Hematopoietic multipotent progenitor cell treated with erythropoietin and hydrocortisone succinate and interleukin-3 and kit ligand, for 17 days (in vitro differentiated cells): Measurements from ENCODE around the gene CPNE5.

ENCODE experiments used
- DNase-seq: peaks from one replicate; pipeline ENCODE4 v3.0.0-alpha.2; 2015; ENCODE audit warnings: low spot score

CPNE5 gene

DNA sequence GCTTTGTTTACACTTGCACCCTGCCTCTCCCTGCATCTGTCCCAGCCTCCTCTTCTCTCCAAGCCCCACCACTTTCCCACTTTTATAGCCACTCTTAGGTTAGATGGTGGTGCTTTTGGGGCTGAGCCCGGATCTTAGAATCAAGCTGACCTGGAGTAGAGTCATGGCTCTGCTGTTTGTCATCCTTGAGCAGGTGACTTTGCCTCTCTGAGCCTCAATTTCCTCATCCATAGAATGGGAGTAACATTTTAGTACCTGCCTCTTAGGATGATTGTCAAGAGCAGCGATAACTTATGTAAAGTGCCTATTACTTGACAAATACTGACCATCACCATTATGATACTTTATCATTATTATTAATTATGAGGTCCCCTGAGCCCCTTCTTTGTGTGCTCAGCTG is 48.2 kb downstream of the CPNE5 start:
- no peak for DNase-seq

DNA sequence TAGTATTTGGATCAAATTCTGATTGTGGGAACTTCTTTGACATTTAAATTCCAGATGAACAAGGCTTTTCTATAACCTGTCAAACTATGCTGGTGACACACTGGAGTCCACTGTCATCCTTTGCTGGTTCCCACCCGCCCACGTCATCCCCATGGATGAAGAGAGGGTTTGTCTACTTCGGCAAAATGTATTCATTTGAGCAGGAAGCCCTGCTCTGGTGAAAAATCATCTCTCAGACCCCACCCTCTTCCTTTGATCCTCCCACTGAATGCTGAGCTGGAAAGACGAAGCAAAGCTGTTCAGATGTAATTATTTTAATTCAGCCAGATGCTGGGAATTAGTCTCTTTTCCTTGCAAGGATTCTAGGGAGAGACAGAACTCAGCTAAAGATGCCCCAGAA is 50.5 kb downstream of the CPNE5 start:
- no peak for DNase-seq

DNA sequence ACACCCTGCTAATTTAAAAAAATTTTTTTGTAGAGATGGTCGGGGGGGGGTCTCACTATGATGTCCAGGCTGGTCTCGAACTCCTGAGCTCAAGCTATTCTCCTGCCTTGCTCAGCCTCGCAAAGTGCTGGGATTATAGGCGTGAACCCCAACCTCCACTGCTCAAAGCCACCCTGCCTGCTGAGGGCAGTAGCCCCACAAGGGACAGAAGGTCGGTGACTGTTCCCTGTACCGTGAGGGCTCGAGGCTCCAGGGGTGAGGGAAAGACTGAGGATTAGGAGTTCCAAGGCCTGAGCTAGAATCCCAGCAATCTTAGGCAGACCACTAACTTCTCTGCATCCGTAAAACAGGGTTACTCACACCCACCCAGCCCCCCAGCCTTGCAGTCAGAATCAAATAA is 51.1 kb downstream of the CPNE5 start:
- no peak for DNase-seq

DNA sequence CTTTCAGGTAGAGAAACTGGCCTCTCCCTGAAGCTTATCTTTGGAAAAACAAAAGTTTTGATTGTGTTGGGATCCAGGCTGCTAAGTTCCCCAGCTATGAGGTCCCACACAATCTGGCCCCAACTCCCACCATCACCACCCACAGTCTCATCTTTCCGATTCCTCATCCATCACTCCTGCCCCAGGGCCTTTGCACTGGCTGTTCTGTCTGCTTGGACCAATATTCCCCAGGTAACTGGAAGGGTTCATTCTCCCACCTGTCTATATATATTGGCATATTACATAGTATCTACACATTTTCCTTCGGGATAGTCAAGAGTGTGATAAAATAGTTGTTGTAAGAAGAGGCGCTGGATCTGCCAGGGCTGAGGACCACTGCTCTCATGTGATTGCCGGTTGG is 52.0 kb downstream of the CPNE5 start:
- no peak for DNase-seq

DNA sequence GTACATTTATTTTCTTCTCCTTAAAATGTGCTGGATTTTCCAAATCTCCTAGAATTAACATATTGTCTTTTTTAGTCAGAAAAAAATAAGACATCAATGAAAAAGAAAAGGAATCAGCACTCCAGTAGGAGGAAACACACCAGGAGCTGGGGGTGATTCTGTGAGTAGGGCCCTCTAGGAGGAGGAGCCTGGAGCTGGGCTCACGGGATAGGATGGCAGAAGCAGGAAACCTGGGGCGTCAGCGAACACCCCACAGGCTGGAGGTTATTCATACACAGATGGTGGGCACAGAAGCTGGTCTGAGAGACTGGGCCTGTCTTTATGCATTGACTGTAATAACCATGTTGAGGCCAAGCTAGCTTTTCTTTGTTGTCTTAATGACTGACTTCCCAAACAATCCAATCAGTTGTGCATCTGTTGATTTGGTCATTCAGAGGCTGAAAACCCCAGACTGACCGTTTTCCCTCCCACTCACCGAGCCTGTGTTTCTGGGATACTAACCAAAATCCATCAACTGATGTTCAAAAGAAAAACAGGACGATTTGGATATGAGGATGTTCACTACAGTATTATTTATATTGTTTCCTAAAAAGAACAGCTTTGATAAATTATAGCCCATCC is 53.1 kb downstream of the CPNE5 start:
- no peak for DNase-seq

DNA sequence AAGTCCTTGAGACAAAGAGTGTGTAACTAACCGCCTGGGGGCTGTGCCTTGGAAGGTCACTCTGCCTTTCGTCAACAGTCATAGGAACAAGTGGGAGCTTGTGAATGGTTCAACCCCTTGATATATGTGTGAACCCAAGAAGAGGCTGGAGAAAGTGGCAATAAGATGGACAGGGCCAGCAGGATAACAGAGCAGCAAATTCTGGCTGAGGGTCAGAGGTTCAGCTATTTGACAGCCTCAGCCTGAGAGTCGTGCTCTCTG is 54.9 kb downstream of the CPNE5 start:
- DNase-seq = no peak

DNA sequence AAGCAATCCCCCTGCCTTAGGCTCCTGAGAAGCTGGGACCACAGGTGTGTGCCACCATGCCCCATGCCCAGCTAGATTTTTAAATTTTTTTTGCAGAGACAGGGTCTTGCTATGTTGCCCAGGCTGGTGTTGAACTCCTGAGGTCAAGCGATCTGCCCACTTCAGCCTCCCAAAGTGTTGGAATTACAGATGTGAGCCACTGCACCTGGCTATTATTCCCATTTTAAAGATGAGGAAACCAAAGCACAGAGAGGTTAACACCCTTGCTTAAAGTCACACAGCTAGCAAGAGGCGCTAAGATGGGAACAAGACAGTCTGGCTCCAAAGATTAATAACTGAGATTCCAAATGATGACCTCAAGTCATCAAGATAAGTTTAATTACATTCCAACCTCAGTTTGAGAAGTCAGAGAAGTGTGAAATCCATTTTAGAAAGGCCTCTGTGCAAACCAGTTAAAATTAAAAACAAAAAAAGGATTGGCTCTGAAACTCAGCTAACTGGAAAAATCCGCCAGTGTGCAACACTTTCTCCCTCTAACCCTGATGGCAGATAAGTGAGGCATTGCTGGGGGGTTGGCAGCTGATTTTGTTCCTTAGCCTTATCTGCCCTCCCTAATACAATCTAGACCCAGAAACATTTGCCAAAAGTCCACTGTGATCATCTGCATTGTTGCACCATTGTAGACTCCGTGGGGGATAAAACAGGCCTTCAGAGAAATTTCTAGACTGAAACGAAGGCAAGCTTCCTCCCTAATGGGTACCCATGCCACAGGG is 55.5 kb downstream of the CPNE5 start:
- no peak for DNase-seq

DNA sequence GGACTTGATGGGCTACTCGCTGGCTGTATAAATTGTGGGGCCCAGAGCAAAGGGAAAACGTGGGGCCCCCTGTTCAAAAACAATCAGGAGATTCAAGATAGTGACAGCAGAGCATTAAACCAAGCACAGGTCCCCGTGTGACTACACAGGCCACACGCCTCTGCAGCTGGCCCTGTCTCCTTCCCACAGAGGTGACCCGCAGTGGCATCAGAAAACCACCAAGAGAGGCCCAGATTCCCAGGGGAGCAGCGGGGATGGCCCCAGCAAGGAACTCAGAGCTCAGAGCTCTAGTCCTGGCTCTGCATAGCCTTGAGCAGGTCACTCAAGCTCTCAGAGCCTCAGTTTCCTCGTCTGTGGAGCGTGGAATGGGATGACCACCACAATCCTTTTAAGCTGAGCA is 57.6 kb downstream of the CPNE5 start:
- no peak for DNase-seq

DNA sequence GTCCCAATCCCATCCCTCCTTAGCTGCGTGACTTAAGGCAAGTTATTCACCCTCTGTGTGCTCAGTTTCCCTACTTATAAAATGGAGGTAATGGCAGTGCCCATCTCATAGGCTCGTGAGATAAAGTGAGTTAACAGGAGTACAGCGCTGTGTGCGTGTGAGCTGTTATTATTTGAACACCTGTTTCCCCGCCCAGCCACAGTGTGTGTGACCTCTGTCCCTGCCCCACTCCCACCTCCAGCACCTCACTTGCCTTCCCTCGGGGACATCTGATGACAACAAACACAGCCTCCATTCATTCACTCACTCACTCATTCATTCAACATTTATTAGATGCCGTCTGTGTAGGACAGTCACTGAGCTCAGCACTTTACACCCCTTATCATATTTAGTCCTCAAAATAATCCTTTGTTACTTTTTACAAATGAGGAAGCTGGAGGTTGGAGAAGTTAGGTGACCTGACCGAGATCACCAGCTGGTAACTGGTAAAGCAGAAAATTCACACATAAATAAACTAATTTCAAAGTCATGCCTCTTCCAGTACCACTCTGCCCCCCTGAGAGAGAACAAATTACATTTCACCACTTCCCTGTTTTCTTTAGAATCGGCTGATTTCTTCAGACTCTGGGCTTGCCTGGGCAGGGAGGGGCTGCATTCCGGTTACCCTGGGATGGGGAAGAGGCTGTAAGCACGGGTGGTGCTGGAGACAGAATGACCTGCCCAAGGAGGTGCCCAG is 58.6 kb downstream of the CPNE5 start:
- DNase-seq = no peak

DNA sequence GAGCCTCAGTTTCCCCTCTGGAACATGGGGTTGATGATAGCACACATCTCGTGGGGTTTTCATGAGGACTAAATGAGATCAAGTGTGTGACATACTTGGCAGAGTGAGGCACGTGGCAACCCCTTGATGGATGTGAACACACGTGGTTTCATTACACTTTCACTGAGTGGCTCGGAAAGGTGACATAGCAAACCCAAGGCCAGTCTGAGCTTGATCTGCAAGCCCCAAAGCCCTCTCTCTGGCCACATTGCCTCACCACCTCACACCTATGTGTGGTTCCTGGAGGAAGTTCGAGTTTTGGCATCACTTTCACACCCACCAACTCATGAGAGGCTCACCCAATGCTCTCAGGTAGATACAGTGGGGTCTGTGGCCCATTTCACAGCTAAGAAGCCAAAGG is 60.0 kb downstream of the CPNE5 start:
- DNase-seq = no peak

DNA sequence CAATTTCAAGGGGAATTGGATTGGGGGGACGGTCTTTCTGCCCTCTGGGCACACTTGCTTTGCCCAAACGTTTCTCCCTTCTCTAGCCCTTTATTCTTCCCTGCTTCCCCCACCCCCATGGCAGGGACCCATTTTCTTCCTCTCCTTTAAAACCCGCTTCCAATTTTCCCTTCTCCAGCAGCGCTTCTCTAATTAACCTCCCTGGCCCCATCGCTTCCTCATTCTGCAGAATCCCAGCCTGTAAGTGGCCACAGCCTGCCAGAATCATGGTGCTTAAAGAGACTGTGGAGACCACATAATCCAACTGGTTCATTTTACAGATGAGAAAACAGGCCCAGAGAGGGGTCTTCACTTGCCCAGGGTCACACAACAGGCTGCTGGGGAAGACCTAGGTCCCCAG is 61.4 kb downstream of the CPNE5 start:
- DNase-seq = no peak

DNA sequence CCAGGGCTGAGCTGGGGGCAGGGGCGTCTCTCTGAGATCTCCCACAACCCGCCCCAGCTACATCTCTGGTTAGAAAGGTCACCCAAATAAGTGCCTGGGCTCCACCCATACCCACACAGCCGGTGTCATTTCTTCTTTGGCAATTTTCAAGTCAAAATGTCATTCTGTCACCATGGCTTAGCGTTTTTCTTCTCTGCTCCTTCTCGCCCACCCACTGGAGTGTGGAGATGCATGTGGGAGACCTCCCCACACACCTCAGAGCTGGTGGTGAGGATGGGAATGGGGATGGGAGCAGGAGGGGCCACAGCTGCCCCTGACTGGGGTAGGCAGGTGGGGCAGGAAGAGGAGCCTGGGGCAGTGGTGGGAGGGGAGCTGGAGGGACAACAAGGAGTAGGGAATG is 63.1 kb downstream of the CPNE5 start:
- no peak for DNase-seq

DNA sequence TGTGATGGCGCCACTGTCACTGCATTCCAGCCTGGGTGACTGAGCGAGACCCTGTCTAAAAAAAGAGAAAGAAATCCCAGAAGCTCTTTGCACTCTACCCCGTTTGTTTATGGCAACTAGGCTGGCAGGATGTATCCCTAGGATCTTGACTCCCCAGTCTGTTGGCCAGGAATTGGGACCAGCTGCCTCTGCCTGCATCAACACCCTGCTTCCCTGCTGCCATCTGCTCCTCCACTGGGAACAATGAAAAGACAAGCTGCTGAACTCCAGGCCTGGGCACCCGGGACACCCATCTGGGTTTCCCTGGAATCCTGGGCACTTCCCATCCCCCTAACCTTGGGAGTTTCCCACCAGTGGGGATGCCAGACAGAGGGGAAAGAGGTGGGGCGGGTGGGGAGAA is 64.9 kb downstream of the CPNE5 start:
- no peak for DNase-seq

DNA sequence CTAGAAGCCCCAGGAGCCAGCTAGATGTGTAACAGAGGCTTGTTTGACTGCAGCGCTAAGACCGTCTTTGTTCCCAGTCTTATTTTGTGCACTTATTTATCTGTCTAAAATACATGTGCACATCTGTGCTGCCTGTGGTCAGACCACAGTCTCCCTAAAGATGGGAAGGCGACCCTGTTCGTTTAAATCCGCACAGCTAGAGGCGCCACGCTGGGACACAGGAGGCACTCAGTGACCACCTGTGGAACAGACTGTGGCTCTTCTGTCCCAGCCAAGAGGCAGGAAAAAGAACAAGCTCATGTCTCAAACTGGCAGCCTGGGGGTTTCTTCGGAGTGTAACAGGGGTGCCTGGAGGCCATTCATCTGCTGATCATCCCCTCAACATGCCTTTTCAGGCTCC is 66.8 kb downstream of the CPNE5 start:
- DNase-seq = no peak

DNA sequence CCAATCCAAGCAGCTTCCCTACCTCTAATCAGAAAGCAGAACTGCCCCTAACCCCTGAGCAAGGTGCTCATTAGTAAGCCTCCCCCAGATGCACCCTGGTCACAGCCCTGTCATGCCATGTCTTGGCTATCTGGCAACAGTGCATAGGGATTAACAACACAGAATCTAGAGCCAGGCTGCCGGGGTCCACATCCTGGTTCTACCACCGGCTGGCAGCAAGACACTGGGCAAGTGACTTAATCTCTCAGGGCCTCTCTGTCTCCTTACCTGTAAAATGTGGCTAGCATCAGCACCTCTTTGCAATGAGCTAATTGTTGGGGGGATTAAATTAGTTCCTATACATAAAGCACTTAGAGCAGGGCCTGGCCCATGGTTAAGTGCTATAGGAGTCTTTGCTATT is 68.1 kb downstream of the CPNE5 start:
- no peak for DNase-seq

DNA sequence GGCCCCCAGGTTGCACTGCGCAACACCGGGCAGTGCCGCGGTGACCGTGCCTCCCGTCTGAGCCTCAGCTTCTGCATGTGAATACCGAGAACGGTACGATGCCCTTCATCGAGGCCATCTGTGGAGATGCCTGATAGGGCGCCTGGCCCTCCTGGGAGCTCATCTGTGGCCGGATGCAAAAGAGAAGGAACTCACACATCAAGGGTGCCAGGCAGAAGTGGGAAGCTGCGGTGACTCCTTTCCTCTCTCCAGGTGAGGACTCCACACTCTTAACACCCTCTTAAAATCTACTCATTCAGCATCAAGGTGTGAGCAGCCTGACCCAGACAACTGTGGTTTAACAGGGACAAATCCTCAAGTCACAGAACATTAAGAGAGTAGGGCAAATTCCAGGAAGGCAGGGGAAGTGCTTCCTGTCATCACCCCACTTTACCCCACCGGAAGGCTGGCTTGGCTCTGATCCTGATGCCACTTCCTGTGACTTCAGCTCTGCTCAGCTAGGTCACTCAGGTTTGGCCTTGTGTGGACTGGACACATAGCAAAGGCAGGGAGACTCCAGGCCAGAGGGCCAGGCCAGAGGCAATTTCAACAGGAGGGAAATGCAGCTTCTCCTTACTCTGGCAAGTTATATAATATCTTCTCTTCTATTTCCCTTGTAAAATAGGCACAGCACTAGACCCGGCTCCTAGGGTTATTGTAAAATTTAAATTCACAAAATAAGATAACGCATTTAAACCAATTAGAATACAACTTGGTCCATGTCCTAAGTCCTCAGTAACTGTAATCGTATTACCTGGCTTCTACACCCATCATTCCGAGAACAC is 69.4 kb downstream of the CPNE5 start:
- no peak for DNase-seq

DNA sequence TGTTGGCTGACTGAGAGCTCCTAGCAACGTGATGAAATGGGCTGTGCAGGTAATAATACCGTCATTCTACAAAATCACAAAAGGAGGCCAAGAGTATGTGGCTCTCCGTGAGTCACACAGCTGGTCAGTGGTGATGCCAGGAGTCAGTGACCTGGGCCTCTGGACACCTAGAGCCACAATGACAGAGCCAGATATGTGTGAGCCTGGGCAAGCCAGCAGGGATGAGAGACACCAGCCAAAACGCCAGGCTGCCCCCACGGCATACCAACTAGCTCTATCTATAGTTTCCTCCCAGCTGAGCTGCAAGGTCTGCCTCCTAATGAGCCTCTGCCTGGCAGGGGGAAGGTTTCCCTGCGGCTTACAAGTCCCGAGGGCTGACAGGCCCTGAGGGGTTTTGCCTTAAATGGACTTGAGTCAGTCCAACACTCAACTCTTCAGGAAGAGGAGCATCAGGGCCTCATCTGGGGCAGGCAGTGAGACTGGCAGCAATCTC is 70.0 kb downstream of the CPNE5 start:
- DNase-seq = no peak

DNA sequence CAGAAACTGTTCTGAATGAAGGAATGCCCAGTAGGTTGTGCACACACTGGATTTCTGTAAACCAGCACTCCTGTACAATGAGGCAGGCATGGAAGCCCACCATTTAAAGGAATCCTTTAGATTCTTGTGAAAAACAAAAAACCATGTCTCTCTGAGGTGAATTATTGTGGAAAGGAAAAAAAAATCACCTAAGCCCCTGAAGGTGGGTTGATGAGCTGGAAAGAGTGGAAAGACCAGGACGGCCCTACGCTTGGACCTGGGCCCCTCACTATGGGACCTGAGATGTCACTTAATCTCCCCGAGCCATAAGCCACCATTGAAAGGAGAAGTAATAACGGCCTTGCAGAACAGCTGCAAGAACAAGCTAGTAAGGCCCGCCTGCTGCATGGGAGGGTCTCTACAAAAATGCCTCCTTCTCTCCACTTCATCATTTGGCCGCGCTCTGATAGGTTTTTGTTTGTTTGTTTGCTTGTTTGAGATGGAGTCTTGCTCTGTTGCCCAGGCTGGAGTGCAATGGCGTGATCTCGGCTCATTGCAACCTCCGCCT is 72.8 kb downstream of the CPNE5 start:
- no peak for DNase-seq

DNA sequence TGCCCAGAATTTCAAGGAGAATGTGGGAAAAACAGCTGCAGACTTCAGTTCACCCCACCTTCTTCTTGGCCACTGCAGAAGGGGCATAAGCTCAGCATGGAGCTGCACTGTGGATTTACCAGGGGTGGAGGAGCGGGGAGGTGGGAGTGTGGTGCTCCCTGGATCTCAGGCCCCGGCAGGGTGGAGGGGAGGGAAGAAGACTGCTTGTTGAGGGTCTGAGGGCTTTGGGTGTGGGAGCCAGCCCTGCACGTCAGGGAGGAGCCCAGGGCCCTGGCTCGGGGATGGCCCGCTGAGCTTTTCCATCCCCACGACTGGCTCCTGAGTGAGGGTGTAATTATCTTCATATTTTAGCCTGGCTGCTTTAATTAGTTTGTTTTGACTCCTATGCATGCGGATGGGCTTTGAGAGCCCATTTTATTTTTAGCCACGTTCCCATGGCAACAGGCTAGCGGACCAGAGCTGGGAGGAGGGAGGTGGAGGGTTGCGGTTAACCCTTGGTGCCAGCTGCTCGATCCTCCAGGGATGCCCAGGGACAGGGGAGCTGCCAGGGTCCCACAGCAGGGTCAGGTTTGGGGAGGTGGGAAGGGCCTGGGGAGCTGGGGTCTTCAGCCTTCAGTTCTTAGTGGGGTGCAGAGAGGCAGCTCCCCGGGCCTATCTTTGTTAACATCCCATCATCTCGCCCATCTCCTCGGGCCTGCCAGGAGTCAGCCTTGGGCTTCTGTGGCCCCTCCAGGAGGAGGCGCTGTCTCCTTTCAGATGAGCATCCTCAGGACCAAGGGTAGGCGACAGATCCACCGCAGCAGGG is 73.4 kb downstream of the CPNE5 start:
- DNase-seq = peak; percentile 82

DNA sequence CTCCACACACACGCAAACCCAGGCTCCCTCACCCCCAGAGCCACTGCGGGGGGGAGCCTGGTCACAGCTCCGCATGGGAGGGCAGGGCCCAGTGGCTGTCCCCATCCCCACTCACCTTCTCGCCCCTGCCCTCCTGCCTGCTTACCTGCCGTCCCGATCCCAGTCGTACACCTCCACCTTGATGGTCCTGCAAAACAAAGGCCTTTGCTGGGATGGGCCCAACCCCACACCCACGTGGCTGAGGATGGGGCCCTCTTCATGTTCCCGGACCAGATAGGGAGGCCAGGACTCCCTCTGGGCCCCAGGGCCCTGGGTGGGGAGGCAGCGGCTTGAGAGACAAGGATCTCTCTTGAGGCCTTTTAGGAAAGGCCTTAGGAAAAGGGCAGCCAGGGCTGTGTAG is 74.1 kb downstream of the CPNE5 start:
- no peak for DNase-seq

DNA sequence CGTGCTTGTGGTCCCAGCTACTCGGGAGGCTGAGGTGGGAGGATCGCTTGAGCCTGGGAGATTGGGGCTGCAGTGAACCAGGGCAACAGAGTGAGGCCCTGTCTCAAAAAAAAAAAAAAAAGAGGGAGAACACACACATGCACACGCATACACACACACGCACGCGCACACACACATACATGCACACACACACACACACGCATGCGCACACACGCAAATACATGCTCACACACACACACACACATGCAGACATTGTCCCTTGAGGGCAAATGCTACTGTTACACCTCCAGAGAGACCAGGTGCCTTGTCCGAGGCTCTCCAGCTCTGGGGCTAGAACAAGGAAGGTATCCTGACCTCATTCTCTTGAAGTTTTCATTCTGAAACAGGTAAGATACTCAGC is 77.1 kb downstream of the CPNE5 start:
- DNase-seq = no peak
